ENCODE data around the gene SLC25A40. TPM values are rescaled to one million over a fixed set of nuclear protein-coding genes. Genes with fewer than 3 reads are reported as not detected.
"Not testable (repeated sequence)": the region's sequence is repeated elsewhere in the genome, so short reads cannot be mapped to it uniquely, and the experiment has no call there.

The SLC25A40 gene, protein sequence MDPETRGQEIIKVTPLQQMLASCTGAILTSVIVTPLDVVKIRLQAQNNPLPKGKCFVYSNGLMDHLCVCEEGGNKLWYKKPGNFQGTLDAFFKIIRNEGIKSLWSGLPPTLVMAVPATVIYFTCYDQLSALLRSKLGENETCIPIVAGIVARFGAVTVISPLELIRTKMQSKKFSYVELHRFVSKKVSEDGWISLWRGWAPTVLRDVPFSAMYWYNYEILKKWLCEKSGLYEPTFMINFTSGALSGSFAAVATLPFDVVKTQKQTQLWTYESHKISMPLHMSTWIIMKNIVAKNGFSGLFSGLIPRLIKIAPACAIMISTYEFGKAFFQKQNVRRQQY
- 5.9 and 14.6 TPM in 2 replicates for total RNA-seq (2014; rRNA removed; shearing (Covaris generic))

DNA sequence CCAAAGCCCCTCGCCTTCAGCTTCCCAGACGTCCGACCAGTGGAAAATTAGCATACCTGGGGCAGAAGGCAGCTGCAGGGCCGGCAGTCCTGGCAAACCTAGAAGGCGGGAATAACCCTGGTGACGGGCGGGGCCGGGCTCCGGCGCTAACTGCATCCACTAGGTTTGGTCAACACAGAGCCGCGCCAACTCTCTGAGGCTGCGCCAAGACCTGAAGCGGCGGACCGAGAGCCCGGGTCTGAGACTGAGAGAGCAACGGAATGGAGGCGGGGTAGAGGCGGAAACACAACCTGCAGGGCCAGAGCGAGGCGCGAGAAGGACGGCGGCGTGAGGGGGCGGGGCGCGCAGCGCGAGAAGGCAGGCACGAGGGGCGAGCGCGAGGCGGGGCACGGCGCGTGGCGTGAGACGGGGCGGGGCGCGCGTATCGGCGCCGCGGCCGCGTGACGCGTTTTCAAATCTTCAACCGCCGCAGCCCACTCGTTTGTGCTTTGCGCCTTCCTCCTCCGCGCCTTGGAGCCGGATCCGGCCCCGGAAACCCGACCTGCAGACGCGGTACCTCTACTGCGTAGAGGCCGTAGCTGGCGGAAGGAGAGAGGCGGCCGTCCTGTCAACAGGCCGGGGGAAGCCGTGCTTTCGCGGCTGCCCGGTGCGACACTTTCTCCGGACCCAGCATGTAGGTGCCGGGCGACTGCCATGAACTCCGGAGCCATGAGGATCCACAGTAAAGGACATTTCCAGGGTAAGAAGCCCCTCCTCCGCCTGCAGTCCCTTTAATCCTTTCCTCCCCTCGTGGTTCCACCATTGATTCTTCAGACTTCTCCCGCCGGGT is at the start of gene SLC25A40, which contains the start of gene DBF4:
Gene SLC25A40 (minus strand): TSS at position 321 of the 829 bp plus-strand sequence. CDS start 17,633 bp downstream, outside the sequence.
Gene DBF4 (plus strand): TSS at position 454 of the 829 bp plus-strand sequence. CDS start 240 bp downstream, at position 694.
- peak; percentile 99 for DNase-seq (ENCODE audit: low spot score)

DNA sequence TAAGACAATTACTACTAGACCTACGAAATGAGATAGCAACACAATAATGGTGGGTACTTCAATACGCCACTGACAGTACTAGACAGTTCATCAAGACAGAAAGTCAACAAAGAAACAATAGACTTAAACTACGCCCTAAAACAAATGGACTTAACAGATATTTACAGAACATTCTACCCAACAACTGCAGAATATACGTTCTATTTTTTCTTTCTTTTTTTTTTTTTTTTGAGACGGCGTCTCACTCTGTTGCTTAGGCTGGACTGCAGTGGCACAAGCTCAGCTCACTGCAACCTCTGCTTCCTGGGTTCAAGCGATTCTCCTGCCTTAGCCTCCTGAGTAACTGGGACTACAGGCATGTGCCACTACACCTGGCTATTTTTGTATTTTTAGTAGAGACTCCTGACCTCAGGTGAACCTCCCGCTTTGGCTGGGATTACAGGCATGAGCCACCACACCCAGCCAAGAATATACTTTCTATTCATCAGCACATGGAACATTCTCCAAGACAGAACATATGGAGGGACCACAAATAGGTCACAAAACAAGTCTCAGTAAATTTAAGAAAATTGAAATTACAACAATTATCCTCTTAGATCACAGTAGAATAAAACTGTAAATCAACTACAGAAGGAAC is 46.7 kb upstream of the SLC25A40 start:
- DNase-seq (ENCODE audit: low spot score): not testable (repeated sequence)

DNA sequence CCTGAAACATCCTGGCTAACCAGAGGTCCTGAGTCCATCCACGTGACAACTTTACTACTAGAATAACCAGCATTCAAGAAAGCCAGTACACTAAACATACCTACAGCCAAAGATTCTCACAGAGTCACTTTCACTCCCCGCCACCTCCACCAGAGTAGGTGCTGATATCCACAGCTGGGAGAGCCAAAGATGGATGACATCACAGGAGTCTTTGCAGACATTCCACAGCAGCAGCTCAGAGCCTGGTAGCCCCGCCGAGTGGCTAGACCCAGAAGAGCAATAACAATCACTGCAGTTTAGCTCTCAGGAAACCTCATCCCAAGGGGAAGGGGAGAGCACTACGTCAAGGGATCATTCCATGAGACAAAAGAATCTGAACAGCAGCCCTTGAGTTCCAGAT is 44.4 kb upstream of the SLC25A40 start:
- no peak for DNase-seq (ENCODE audit: low spot score)

DNA sequence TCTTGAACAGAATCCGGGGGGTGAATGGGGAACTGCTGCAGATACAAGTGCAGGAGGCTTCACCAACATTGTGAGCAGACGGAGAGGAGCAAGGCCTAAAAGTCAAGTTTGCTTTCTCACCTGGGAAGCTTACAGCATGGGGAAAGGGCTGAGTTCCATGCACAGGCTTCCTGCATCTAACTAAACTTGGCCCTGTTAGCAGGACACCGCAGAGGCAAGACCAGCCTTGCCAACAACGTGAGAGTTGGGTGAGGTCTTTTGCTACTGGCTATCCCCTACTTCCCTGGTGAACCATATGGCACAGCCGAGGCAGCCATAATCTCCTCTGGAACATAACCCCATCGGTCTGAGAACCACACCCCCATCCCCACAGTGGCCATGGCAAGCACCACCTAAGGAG is 43.7 kb upstream of the SLC25A40 start:
- no peak for DNase-seq (ENCODE audit: low spot score)

DNA sequence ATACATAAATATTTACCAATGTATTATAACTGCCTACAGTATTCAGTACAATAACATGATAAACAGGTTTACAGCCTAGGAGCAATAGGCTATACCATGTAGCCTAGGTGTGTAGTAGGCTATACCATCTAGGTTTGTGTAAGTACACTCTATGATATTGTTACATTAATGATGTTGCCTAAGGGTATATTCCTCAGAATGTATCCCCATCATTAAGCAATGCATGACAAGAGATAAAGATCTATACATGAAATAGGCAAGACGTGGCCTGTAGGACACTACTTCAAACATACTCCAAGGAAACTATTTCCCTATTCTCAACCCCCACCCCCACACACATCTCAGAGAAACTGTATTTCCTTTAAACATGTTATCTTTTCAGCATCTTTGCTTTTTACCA is 42.6 kb upstream of the SLC25A40 start:
- no peak for DNase-seq (ENCODE audit: low spot score)

DNA sequence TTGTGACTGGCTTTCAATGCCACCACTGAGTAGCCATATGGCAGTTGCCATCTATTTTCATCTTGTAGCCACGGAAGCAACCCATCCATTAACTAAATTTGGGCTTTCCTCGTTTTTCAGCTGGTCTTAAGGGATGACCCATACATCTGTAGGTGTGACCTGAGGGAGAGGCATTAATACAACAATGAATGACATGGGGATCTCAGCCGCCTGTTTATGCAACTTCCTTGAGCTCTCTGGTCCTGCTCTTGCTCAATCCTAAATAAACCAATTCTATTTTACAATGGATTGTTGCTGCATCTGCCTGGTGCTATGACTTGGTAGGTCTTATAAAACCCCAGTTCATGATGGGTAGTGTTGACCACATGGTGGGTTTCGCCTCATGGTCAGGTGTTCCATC is 36.0 kb upstream of the SLC25A40 start:
- no peak for DNase-seq (ENCODE audit: low spot score)

DNA sequence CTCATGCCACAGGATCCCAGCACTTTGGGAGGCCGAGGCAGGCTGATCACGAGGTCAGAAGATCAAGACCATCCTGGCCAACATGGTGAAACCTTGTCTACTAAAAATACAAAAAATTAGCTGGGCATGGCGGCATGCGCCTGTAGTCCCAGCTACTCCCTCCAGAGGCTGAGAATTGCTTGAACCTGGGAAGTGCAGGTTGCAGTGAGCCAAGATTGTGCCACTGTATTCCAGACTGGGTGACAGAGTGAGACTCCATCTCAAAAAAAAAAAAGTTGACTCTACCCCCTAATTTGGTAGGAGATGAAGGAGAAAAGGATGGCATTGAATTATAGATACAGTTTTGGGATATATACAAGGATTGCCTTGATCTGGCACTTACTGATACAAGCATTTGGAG is 32.7 kb upstream of the SLC25A40 start:
- DNase-seq (ENCODE audit: low spot score): not testable (repeated sequence)

DNA sequence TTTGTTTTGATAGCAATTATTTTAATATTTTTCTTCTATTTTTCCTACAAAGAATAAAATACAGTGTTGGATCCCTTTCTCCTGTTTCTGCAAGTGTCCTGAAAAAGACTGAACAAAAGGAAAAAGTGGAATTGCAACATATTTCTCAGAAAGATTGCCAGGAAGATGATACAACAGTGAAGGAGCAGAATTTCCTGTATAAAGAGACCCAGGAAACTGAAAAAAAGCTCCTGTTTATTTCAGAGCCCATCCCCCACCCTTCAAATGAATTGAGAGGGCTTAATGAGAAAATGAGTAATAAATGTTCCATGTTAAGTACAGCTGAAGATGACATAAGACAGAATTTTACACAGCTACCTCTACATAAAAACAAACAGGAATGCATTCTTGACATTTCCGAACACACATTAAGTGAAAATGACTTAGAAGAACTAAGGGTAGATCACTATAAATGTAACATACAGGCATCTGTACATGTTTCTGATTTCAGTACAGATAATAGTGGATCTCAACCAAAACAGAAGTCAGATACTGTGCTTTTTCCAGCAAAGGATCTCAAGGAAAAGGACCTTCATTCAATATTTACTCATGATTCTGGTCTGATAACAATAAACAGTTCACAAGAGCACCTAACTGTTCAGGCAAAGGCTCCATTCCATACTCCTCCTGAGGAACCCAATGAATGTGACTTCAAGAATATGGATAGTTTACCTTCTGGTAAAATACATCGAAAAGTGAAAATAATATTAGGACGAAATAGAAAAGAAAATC is 31.2 kb upstream of the SLC25A40 start:
- not testable (repeated sequence) for DNase-seq (ENCODE audit: low spot score)

DNA sequence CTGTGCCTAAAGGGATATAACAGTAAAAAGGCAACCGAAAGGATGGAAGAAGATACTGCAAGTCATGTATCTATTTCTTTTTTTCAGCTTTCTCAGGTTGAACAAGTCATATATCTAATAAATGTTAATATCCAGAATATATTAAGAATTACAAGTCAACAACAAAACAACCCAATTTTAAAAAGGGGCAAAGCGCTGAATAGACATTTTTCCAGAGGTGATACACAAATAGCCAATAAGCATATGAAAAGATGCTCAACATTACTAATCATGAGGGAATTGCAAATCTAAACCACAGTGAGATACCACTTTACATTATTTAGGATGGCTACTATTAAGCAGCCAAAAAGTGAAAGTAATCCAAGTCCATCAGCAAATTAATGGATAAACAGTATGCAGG is 23.1 kb upstream of the SLC25A40 start:
- no peak for DNase-seq (ENCODE audit: low spot score)

DNA sequence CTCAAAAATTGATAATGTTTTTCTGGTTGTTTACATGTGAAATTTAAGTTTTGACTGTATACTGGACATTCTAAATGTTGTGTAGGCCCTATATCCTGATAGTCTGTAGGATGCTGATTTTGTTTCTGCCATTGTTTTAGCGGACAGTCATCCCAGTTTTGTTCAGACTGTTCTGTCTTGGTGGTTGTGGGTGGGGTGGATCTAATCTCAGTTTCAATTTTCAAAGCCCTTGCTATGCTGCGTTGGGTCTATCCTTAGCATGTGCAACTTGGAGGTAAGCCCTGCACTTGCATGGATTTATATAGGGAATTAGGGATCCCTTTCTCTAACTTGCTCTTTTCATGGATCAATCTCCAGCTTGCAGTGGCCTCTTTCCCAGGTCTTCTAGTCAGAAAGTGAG is 19.2 kb upstream of the SLC25A40 start:
- DNase-seq (ENCODE audit: low spot score): no peak

DNA sequence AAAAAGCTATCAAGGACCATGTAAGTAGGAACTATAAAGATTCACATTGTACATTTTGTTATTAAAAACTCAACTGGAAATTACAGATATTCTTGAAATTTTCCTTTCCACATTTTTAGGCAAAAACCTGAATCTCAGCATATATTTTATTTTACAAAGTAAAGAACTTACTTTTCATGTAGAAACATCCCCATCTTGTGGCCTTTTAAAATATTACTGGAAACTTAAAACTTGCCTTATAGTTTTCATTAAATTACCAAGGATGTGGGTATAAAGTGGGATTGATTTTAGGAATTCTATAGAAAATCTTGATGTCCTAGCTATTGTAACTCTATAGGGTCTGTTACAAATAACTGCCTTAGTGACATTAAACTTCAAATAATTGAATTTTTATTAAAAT is 10.7 kb upstream of the SLC25A40 start:
- peak; percentile 67 for DNase-seq (ENCODE audit: low spot score)

DNA sequence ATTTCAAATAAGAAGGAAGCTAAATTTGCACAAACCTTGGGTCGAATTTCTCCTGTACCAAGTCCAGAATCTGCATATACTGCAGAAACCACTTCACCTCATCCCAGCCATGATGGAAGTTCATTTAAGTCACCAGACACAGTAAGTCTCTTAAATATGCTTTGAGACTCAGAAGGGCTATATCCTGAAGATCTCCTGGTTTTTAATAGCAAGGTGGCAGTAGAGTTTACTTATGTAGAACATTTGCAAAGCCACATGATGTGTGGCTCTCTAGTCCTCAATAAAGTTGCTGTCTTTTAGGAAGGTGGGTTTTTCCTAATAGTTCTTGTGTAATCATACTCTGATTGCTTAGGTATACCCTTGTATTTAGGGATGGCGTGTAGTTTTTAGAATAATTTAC is 8.9 kb upstream of the SLC25A40 start:
- DNase-seq (ENCODE audit: low spot score): no peak

DNA sequence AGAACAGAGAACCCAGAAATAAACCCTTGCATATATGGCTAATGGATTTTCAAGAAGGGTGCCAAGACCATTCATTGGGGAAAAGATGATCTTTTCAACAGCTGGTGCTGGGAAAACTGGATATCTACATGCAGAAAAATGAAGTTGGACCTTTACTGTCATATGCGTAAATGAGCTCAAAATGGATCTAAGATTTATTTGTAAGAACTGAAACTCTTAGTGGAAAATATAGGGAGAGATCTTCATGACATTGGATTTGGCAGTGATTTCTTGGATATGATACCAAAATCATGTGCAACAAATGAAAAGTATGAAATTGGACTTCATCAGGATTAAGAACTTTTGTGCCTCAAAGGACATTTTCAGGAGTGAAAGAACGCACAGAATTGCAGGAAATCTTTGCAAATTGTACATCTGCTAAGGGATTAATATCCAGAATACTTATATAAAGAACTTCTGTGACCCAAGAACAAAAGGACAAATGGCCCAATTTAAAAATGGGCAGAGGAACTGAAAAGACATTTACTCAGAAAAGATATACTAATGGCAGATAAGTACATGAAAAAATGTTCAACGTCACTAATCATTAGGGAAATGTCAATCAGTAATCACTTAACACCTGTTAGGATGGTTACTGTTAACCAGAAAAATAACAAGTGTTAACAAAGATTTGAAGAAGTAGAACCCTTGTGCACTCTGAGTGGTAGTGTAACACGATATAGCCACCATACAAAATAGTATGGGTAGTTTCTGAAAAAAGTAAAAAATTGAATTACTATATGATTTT is 6.2 kb upstream of the SLC25A40 start:
- no peak for DNase-seq (ENCODE audit: low spot score)

DNA sequence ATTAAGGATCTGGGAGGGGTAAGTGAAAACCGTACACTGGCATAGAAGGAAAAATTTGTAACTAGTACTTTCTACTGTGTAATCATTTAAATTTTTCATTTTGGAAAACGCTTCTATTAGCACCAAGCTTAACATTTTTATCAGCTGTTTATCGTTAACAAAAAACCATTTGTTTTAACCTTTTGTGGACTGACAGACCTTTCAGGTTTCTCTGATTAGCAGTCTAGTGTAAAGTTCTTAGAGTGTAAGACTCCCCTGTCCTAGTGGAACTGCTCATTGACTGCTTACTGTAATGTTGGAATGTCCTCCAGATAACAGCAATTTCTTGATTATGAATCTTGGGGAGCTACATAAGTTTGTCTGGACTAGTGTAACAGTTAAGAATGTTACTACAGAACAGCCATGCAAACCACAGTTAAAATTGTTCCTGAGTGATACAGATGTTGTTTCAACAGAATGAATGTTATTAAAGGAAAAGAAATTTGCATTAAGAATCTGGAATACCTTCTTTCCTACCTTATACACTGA is 2.1 kb upstream of the SLC25A40 start:
- DNase-seq (ENCODE audit: low spot score): peak; percentile 42

DNA sequence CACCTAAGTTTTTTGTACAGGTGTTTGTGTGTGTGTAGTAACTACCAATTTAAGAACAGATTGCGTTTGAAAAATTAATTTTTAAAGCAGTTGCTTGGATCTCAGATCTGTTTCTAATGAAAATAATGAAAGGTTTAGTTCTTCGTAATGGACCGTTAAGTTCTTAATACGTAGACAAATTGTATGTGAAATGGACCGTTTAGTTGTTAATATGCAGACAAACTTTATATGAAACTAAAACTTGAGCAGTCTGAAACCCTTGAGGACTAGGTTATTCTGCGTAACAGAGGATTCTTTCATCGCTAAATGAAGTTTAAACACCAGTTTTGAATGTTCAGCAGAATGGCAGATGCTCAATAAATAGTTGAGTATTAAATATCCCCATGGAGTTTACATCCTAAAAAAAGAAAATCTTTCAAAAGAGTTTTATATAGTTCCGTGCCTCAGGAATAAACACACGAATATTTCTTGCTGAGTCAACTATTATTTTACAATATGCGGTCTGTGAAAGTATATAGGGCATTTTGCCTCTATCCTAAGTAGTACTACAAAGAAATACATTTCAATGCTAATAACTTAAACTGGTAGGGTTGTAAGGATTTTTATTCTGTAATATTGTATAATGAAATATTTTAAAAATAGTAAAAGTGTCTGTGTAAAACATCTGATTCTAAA is 1.3 kb upstream of the SLC25A40 start:
- DNase-seq (ENCODE audit: low spot score): peak; percentile 57

DNA sequence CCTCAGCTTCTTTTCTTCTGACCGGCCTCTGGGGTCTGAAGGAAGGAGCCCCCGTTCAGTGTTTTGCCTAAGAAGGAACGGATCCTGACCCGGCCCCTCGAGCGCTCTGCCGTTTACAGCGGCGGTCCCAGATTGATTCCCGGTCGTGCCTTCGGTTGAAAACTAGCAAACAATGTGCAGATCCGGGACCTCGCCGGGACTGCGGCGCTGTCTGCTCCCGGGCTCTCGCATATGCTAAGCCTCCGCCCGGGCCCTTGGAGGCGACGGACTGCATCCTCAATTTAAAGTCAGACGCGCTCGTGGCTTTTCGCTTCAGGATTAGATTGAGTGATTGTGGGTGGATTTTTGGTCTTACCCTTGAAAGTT is 692 bp upstream of the SLC25A40 start:
- DNase-seq (ENCODE audit: low spot score): peak; percentile 79

DNA sequence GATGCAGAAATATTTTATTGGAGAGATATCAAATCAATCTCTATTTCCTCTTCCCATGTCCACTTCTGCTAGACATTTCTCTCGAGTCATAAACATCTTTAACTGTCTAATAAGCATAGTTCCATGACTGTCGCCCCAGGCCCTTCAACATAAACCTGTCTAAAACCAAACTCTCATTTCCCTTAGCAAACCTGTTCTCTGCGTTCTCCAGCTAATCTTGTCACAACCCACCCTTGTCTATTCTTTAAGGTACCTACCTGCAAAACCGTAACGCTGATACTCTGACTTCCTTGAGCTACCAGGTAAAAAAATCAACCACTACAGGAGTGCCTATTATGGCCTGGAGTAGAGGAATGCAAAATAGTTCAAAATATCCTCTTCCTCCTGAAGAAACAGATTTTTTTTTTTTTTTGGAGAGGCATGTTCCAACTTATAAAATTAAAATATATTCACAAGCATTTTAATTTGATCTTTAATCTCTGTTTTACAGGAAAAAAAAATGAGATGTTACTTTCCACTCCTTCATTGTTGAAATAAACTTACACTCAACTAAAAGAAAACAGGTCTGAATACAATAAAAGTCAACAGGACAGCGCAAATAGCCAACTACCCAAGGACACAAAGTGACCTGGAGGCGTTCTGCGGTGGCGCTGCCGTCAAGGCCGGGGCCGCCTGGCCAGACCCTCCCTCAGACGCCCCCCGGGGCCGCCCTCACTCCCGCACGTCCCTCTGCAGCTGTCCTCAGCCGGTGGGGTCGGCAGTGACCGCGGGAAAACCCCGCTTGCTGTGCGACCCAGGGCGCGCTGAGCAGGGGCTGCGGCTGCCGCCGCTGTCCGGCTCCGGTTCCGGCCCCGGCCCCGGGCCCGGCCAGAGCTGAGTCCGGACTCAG is 765 bp downstream of the SLC25A40 start:
- peak; percentile 62 for DNase-seq (ENCODE audit: low spot score)

DNA sequence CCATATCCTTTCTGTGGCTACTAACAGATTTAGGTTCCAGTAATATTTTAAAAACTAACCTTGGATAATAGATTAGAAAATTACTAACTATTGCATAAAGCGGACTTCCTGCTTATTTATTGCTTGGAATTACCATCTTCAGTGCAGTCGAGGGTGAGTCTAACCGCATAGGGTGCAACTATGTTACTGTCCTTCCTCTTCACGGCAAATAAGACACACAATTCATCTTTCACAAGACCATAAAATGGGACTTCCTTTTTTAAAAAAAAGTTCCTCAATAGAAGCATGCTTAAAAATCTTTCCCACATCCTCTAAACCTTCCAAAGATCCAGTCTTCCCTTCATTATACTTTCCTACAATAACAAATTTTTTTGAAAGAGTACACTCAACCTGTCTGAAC is 2.1 kb downstream of the SLC25A40 start:
- DNase-seq (ENCODE audit: low spot score): peak; percentile 37

DNA sequence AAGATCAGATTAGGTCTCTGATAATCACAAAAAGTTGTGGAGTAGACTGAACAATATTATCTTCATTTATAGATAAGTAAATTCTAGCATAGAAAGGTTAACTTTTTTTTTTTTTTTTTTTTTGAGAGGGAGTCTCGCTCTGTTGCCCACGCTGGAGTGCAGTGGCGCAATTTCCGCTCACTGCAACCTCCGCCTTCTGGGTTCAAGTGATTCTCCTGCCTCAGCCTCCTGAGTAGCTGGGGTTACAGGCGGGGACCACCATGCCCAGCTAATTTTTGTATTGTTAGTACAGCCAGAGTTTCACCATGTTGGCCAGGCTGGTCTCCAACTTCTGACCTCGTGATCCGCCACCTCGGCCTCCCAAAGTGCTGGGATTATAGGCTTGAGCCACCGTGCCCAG is 2.8 kb downstream of the SLC25A40 start:
- not testable (repeated sequence) for DNase-seq (ENCODE audit: low spot score)

Measured in HT-29 (cell line).